Prostate gland (tissue), 2 donors: ENCODE results near the gene CEP63.

Experiments
- POLR2A ChIP-seq: fragments of 450-650 bp; IDR thresholded peaks from one replicate; pipeline ENCODE4 v1.6.1; 2016; ENCODE audit warnings: antibody characterized with exemption, mild to moderate bottlenecking
- POLR2AphosphoS5 ChIP-seq: sonication (generic); formaldehyde crosslinking; IDR thresholded peaks from one replicate; pipeline ENCODE4 v1.6.1; 2017; ENCODE audit warnings: antibody characterized with exemption
- TF ChIP-seq, protein P1 (sequence below), 4 experiments: fragments of 200-600 bp in 2 of 4; fragments of 450-650 bp in 2 of 4; sonication (generic) in 2 of 4; IDR thresholded peaks; 1 replicate in 3 of 4; 2 replicates in 1 of 4; pipeline ENCODE4 v1.5.1; 2016 to 2019; ENCODE audit warnings: antibody characterized with exemption in 4 of 4, mild to moderate bottlenecking in 2 of 4, moderate library complexity in 2 of 4

DNA sequence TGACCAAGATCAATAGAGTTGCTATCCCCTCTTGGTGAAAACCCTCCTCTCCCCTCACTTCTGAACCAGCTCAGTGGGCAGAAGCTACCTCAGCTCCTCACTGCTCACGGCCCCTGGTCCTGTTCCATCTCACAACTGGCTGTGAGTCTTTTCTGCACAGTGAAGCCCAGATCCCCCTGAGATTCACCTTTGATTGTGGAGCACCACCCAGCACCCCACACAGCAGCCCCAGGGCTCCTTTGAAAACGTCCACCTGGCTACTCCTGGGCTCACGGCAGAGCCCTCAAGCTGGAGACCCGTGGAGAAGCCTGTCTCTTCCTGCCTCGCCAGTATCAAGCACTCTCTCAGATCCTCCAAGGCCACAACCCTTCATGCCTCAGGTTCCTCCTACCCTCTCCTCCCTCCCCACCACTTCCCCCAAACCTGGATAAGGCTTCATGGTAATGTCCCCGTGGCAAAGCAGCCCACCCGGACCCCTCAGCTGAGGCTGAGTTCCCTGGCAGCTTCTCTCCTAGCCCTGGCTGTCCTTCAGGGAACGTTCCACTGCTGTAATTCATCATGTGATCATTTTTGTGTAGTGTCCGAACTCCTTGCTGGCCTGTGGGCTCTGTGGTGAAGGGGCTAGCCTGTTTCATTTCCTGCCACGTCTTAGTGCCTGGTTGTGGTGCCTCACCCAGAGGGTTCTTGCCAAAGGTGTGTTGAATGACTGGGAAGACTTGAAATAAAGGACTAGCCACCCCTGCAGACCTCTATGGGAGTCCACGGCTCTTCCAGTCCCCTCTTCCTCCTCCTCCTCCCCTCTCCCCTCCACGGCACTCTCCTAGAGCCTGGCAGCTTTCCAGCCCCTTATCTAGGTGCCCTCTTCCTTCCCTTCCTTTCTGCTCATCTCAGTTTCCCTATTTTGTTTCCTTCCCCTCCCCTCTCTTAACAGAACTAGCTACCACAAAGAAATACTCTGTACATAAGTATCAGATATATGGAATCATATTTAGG is 120.5 kb downstream of the CEP63 start:
- TF ChIP-seq, protein P1, sequence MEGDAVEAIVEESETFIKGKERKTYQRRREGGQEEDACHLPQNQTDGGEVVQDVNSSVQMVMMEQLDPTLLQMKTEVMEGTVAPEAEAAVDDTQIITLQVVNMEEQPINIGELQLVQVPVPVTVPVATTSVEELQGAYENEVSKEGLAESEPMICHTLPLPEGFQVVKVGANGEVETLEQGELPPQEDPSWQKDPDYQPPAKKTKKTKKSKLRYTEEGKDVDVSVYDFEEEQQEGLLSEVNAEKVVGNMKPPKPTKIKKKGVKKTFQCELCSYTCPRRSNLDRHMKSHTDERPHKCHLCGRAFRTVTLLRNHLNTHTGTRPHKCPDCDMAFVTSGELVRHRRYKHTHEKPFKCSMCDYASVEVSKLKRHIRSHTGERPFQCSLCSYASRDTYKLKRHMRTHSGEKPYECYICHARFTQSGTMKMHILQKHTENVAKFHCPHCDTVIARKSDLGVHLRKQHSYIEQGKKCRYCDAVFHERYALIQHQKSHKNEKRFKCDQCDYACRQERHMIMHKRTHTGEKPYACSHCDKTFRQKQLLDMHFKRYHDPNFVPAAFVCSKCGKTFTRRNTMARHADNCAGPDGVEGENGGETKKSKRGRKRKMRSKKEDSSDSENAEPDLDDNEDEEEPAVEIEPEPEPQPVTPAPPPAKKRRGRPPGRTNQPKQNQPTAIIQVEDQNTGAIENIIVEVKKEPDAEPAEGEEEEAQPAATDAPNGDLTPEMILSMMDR (IDR thresholded peaks at IDR 0.05): no peak
- TF ChIP-seq POLR2A (no peak), POLR2AphosphoS5 (no peak)
